ENCODE results near the gene ALOX5AP.

DNA sequence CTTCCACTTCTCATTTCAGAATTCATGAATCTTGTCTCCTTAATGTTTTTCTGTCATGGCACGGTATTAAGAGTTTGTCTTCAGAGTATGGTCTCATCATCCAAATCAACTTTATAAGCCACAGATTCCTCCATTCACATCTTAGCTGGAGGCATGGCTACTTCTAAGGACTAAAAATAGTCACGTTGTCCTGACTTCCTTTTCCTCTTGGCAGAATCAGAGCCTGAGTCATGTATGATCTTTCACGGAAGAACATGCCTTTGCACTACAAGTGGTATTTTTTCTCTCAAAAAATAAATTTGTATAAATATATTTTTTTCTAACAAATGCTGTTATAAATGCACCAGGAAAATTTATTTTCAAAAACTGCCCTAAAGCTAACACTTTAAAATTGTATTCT, 71.4 kb downstream of the ALOX5AP start:
- TF ChIP-seq, protein P1, sequence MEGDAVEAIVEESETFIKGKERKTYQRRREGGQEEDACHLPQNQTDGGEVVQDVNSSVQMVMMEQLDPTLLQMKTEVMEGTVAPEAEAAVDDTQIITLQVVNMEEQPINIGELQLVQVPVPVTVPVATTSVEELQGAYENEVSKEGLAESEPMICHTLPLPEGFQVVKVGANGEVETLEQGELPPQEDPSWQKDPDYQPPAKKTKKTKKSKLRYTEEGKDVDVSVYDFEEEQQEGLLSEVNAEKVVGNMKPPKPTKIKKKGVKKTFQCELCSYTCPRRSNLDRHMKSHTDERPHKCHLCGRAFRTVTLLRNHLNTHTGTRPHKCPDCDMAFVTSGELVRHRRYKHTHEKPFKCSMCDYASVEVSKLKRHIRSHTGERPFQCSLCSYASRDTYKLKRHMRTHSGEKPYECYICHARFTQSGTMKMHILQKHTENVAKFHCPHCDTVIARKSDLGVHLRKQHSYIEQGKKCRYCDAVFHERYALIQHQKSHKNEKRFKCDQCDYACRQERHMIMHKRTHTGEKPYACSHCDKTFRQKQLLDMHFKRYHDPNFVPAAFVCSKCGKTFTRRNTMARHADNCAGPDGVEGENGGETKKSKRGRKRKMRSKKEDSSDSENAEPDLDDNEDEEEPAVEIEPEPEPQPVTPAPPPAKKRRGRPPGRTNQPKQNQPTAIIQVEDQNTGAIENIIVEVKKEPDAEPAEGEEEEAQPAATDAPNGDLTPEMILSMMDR (IDR thresholded peaks at IDR 0.05; ENCODE audit: insufficient read depth, low read length) = no peak
- peak; percentile 38; the same call in 1 of the 2 replicates for TF ChIP-seq SPI1 (IDR thresholded peaks at IDR 0.05; ENCODE audit: borderline replicate concordance, low read depth)
- no peak for TF ChIP-seq GABPA (IDR thresholded peaks at IDR 0.05; ENCODE audit: low read depth)
- TF ChIP-seq, protein P2, sequence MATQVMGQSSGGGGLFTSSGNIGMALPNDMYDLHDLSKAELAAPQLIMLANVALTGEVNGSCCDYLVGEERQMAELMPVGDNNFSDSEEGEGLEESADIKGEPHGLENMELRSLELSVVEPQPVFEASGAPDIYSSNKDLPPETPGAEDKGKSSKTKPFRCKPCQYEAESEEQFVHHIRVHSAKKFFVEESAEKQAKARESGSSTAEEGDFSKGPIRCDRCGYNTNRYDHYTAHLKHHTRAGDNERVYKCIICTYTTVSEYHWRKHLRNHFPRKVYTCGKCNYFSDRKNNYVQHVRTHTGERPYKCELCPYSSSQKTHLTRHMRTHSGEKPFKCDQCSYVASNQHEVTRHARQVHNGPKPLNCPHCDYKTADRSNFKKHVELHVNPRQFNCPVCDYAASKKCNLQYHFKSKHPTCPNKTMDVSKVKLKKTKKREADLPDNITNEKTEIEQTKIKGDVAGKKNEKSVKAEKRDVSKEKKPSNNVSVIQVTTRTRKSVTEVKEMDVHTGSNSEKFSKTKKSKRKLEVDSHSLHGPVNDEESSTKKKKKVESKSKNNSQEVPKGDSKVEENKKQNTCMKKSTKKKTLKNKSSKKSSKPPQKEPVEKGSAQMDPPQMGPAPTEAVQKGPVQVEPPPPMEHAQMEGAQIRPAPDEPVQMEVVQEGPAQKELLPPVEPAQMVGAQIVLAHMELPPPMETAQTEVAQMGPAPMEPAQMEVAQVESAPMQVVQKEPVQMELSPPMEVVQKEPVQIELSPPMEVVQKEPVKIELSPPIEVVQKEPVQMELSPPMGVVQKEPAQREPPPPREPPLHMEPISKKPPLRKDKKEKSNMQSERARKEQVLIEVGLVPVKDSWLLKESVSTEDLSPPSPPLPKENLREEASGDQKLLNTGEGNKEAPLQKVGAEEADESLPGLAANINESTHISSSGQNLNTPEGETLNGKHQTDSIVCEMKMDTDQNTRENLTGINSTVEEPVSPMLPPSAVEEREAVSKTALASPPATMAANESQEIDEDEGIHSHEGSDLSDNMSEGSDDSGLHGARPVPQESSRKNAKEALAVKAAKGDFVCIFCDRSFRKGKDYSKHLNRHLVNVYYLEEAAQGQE (IDR thresholded peaks at IDR 0.05; ENCODE audit: insufficient replicate concordance, low read depth) = no peak
